ENCODE measurements around the gene RBM20.

DNA sequence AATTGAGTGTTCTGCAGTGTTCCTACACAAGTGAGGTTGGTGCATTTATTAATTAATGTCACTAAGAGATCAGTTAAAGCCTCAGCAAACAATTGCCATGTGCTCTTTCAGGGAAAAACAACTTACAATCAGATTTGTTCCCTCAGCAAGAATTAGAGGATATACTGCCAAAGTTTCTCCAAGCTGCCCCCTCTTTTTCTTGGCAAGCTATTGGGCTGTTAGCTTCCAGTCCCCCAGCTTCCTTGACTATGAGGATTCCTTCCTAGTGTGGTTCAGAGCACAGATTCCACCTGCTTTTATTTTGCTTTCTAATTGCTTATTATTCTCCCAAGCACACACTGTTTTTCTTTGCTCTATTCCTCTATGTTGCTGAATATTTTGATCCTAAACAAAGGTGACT is 112.7 kb downstream of the RBM20 start:
- TF ChIP-seq POLR2AphosphoS5 (IDR thresholded peaks at IDR 0.05; ENCODE audit: low read depth, low read length): no peak
- TF ChIP-seq, protein P1, sequence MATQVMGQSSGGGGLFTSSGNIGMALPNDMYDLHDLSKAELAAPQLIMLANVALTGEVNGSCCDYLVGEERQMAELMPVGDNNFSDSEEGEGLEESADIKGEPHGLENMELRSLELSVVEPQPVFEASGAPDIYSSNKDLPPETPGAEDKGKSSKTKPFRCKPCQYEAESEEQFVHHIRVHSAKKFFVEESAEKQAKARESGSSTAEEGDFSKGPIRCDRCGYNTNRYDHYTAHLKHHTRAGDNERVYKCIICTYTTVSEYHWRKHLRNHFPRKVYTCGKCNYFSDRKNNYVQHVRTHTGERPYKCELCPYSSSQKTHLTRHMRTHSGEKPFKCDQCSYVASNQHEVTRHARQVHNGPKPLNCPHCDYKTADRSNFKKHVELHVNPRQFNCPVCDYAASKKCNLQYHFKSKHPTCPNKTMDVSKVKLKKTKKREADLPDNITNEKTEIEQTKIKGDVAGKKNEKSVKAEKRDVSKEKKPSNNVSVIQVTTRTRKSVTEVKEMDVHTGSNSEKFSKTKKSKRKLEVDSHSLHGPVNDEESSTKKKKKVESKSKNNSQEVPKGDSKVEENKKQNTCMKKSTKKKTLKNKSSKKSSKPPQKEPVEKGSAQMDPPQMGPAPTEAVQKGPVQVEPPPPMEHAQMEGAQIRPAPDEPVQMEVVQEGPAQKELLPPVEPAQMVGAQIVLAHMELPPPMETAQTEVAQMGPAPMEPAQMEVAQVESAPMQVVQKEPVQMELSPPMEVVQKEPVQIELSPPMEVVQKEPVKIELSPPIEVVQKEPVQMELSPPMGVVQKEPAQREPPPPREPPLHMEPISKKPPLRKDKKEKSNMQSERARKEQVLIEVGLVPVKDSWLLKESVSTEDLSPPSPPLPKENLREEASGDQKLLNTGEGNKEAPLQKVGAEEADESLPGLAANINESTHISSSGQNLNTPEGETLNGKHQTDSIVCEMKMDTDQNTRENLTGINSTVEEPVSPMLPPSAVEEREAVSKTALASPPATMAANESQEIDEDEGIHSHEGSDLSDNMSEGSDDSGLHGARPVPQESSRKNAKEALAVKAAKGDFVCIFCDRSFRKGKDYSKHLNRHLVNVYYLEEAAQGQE (IDR thresholded peaks at IDR 0.05; ENCODE audit: insufficient read depth in 1 of 2, low read depth in 2 of 2, low read length in 1 of 2): no peak
- TF ChIP-seq, protein P2, sequence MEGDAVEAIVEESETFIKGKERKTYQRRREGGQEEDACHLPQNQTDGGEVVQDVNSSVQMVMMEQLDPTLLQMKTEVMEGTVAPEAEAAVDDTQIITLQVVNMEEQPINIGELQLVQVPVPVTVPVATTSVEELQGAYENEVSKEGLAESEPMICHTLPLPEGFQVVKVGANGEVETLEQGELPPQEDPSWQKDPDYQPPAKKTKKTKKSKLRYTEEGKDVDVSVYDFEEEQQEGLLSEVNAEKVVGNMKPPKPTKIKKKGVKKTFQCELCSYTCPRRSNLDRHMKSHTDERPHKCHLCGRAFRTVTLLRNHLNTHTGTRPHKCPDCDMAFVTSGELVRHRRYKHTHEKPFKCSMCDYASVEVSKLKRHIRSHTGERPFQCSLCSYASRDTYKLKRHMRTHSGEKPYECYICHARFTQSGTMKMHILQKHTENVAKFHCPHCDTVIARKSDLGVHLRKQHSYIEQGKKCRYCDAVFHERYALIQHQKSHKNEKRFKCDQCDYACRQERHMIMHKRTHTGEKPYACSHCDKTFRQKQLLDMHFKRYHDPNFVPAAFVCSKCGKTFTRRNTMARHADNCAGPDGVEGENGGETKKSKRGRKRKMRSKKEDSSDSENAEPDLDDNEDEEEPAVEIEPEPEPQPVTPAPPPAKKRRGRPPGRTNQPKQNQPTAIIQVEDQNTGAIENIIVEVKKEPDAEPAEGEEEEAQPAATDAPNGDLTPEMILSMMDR (IDR thresholded peaks at IDR 0.05): no peak

All from Panc1 (cell line).